Mucosa of descending colon (tissue), 3 donors: ENCODE results near the gene SNX9. TPM values are rescaled to one million over a fixed set of nuclear protein-coding genes. Genes with fewer than 3 reads are reported as not detected.
A peak's percentile ranks its signal among the peaks of the same experiment; 100 is the strongest.

Experiments used
- ATAC-seq: fragments of 200-7000 bp; cut with Tn5 transposase; one replicate; pipeline ENCODE4 v1.9.1; 2020; ENCODE audit warnings: mild to moderate bottlenecking, moderate library complexity
- DNase-seq, 3 donors: peaks; one replicate each; pipeline ENCODE4 v3.0.0-alpha.2; 2020
- H3K36me3 ChIP-seq: fragments of 200-600 bp; one replicate; pipeline ENCODE4 v1.8.0; 2021; ENCODE audit warnings: low read depth, mild to moderate bottlenecking
- H3K4me1 ChIP-seq: fragments of 200-600 bp; one replicate; pipeline ENCODE4 v1.8.0; 2021; ENCODE audit warnings: low read depth, mild to moderate bottlenecking
- H3K4me3 ChIP-seq: fragments of 200-600 bp; one replicate; pipeline ENCODE4 v1.8.0; 2021; ENCODE audit warnings: mild to moderate bottlenecking
- H3K9me3 ChIP-seq: fragments of 200-600 bp; one replicate; pipeline ENCODE4 v1.8.0; 2021; ENCODE audit warnings: mild to moderate bottlenecking
- intact Hi-C, 2 donors: fragments of 100-400 bp; cut with DNase I in 1 of 2; cut with micrococcal nuclease in 1 of 2; formaldehyde crosslinking; loops; one replicate each; pipeline versions ENCODE4 v1.11.0 to v1.11.1; 2022; cut with DNase I, micrococcal nuclease
- long read RNA-seq, 2 donors: library from polyadenylated mRNA; unstranded; transcript quantifications; one replicate each; pipeline ENCODE4 v2.0.0, GENCODE V29; 2019 to 2021
- total RNA-seq, 3 donors: library from RNA; stranded (reverse); fragmentation: NEBNext Ultra II Directional in 2 of 3; extraction: Animal tissue kit (Norgen Biotek cat#: 25700) in 2 of 3; gene quantifications; one replicate each; pipeline versions ENCODE4 v1.2.1 to v1.2.4, GENCODE V29; 2021 to 2023
- TF ChIP-seq, protein P1 (sequence below): fragments of 200-600 bp; IDR thresholded peaks from one replicate; pipeline ENCODE4 v1.8.0; 2022; ENCODE audit warnings: antibody characterized with exemption, mild to moderate bottlenecking
- donor health status: DM: no; HTN: no; CAD: no; lungs with moderate emphysema.
- donor health status: DM: no; HTN: no; CAD: no.
- donor health status: DM: no; HTN: yes; CAD: no.

The SNX9 gene
- total RNA-seq, result 10 to 100 TPM; 55.0 to 69.6 (median 68.0) TPM
- long read RNA-seq, donor 1, full-length matches to known transcripts, result 141 of 165 reads
- long read RNA-seq, donor 1, partial matches to known transcripts, result 15 of 165 reads
- long read RNA-seq, donor 1, other reads (novel, unspliced or antisense), result 9 of 165 reads
- long read RNA-seq, donor 2, full-length matches to known transcripts, result 23 of 30 reads
- long read RNA-seq, donor 2, partial matches to known transcripts, result 4 of 30 reads
- long read RNA-seq, donor 2, other reads (novel, unspliced or antisense), result 3 of 30 reads

DNA sequence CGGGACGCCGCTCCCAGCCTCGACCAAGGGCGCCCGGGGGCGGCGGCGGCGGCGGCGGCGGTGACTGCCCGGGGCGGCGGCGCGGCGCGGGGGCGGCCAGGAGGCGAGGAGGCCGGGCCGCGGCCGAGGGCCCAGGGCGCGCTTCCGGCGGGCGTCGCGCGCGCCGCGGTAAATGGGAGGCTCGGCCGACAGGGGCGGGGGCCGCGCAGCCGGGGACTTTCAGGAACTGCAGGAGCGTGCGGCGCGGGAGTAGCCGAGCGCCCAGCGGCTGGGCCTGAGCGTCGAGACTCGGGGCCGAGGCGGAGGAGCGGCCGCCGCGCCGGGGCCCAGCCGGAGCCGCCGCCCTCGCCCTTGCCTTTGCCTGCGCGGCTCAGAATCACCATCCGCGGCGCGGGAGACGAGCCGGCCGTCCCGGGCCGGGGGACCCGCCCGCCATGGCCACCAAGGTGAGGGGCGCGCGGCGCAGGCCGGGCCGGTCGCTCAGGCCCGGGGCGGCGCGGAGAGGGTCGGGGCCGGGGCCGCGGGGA is at the start of gene SNX9:
SNX9 (plus strand) TSS at position 246 of the 527 bp plus-strand sequence; CDS start at position 435, 189 bp downstream.
- TF ChIP-seq, protein P1, sequence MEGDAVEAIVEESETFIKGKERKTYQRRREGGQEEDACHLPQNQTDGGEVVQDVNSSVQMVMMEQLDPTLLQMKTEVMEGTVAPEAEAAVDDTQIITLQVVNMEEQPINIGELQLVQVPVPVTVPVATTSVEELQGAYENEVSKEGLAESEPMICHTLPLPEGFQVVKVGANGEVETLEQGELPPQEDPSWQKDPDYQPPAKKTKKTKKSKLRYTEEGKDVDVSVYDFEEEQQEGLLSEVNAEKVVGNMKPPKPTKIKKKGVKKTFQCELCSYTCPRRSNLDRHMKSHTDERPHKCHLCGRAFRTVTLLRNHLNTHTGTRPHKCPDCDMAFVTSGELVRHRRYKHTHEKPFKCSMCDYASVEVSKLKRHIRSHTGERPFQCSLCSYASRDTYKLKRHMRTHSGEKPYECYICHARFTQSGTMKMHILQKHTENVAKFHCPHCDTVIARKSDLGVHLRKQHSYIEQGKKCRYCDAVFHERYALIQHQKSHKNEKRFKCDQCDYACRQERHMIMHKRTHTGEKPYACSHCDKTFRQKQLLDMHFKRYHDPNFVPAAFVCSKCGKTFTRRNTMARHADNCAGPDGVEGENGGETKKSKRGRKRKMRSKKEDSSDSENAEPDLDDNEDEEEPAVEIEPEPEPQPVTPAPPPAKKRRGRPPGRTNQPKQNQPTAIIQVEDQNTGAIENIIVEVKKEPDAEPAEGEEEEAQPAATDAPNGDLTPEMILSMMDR, result no peak
- ATAC-seq (peak; percentile 89), DNase-seq (peak; percentile 79 to 88 (median 87))
- Histone ChIP-seq H3K36me3 (no peaks in the 10 kb centered on the region), H3K4me3 (peak within 1 kb of the TSS; percentile 90), H3K4me1 (peaks cover 14% of the 10 kb centered on the region), H3K9me3 (no peaks in the 10 kb centered on the region)
- intact Hi-C loops, result no loop called here

DNA sequence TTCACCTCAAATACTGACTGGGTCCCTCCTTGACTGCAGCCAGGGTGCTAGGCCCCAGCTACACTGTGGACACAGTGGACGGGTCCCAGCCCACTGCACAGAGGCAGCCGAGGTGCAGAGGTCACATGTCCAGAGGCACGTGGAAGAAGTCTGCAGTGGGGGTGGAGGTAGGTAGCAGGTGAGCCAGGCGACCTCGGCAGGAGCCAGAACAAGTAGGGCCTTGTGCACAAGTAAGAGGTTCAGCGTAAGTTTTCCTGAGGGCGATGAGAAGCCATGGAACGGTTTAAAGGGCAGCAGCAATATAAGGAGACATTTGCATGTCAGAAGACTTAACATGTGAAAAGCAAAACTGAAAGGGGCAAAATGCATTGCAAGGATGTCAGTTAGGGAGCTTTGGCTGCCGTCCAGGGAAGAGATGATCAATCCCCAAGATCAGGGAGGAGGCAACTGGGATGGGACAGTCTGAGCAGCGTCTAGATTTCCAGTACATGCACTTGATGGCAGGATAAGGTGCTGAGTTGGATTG is 49.7 kb upstream of the SNX9 start:
- DNase-seq, result no peak
- no peaks in the 10 kb centered on the region for H3K9me3 ChIP-seq
- TF ChIP-seq, protein P1, result no peak
- intact Hi-C loops, result no loop called here
- peak; percentile 22 for ATAC-seq
- no peaks in the 10 kb centered on the region for H3K4me1 ChIP-seq
- H3K4me3 ChIP-seq, result no peak overlapping the region
- H3K36me3 ChIP-seq, result no peaks in the 10 kb centered on the region

DNA sequence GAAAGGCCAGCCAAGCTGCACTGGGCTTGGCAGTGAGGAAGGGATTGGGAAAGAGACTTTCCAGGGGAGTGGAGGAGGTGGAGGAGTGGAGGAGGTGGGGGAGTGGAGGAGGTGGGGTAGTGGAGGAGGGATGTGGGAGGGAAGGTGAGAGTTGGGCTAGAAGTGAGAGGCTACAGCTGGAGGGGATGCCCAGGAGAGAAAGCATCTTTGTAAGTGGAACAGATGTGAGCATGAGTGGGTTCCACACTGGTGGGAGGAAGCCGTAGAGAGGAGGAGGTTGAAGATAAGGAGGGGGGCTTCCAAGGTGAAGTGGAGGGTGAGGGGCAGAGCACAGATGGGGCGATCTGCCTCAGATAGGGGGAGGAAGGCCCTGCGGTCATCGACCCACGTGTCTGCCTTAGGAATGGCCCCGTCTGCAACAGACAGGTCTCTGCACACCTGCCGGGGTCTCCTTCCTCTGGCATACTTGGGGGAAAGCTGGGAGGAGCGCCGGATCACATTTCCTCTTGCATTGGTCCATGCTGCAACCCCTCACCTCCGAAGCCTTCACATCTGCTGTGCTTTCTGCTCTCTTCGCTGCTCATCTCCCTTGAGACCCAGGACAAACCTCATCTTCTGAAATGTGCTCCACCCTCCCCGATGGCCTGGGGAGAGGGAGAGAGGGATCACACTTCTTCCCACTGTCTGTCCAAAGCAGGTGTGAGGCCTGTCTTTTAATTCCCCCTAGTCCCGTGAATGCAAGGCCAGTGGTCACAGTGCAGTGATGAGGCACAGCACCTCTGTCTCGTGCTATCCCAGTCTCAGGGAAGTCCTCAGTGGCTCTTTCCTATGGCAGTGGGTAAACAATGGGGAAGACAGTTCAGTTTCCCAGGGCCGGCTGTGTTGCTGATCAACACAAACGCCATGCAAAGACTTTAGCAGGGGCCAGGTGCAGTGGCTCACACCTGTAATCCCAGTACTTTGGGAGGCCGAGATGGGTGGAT is 48.6 kb upstream of the SNX9 start:
- DNase-seq (no peak), ATAC-seq (peak; percentile 55)
- H3K4me1 ChIP-seq, result no peaks in the 10 kb centered on the region
- no peaks in the 10 kb centered on the region for H3K36me3 ChIP-seq
- no peaks in the 10 kb centered on the region for H3K9me3 ChIP-seq
- intact Hi-C loops, result no loop called here
- H3K4me3 ChIP-seq, result no peak overlapping the region
- TF ChIP-seq, protein P1, result no peak

DNA sequence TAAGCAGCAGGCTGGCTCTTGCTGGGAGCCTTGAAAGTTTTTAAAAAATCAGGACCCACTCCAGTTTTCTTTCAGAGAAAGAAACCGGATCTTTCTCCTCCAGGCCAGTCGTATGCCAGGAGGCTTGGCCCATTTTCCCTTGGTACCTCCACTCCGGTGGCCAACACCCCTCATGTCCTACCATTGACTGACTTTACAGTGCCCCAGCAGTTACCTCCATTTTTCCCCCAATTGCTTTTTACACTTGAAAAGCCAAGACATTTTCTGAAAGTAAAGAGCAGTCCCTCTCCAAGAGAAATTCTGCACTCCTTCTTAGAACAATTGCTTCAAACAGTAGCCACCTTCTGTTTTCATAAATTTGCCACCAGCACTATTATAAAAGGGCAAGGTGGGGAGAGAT is 47.7 kb upstream of the SNX9 start:
- no peak for DNase-seq
- intact Hi-C loops, result no loop called here
- Histone ChIP-seq H3K4me1 (no peaks in the 10 kb centered on the region), H3K4me3 (no peak overlapping the region), H3K9me3 (no peaks in the 10 kb centered on the region), H3K36me3 (no peaks in the 10 kb centered on the region)
- ATAC-seq, result no peak
- TF ChIP-seq, protein P1, result no peak

DNA sequence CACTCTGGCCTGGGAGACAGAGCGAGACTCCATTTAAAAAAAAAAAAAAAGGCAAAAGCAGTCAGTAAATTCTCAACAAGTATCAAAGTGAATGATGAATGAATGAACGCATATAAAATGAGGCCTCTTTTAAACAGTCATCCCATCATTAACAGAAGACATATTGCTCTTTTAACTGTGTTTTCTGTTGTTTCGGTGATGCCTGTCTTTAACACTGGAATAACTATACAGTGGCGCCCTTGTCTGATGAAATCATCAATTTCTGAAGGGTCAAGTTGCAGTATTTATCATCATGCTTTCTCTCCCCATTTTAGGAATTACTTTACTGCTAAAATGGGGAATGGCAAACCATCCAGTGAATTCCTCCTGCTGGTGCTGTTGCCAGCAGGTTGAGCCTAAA is 45.7 kb upstream of the SNX9 start:
- H3K9me3 ChIP-seq, result no peaks in the 10 kb centered on the region
- TF ChIP-seq, protein P1, result no peak
- ATAC-seq, result no peak
- no peaks in the 10 kb centered on the region for H3K4me1 ChIP-seq
- H3K4me3 ChIP-seq, result no peak overlapping the region
- DNase-seq, result no peak
- intact Hi-C loops, result no loop called here
- no peaks in the 10 kb centered on the region for H3K36me3 ChIP-seq
